GM21367 (cell line): ENCODE results near the gene ARHGAP5.
A peak's percentile ranks its signal among the peaks of the same experiment; 100 is the strongest.

Source experiments
- ATAC-seq: cut with Tn5 transposase; IDR thresholded peaks from one replicate; pipeline ENCODE4 v1.9.1; 2021; ENCODE audit not compliant: unreplicated experiment

ARHGAP5 gene

GRCh38 chr14:32077081-32078022, at the start of gene ARHGAP5:
Gene ARHGAP5, plus strand, starts transcription at chr14:32077304. Its CDS starts 13,366 bp downstream, at chr14:32090670.
- peak; percentile 32 for ATAC-seq

DNA sequence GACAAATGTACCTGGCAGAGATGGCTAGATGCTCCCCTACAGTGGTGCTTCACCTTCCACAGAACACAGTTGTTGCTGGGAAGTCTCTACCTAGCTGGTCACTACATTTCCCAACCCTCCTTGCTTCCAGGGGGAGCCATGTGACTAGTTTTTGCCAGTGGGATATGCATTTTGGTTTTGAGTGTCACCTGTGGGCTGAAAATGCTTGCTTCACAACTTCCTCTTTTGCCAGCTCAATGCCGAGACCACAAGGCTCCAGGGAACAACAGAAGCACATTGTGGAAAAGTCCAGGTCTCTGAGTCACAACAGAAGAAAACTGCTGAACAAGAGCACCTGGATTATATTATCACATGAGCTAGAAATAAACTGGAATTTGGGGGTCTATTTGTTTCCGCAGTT, 48.5 kb upstream of the ARHGAP5 start:
- ATAC-seq, result no peak

DNA sequence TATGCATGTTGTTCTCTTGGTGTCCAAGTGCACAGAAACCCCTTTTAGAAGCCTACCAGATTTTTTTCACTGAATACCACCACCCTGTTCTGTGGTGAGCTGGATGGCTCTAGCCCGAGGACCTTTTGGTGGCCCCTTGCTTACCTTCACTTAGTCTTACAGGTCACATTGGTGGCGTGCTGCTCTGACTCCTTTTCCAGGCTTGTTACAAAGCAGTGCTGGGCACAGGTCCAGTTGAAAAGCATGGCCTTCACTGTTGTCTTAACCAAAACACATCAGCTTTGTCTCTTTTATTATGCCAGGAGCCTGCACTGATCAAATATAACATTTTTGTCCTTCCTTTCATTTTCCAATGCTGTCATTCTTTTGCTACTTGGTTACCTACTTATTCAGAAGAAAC, 43.6 kb upstream of the ARHGAP5 start:
- no peak for ATAC-seq

DNA sequence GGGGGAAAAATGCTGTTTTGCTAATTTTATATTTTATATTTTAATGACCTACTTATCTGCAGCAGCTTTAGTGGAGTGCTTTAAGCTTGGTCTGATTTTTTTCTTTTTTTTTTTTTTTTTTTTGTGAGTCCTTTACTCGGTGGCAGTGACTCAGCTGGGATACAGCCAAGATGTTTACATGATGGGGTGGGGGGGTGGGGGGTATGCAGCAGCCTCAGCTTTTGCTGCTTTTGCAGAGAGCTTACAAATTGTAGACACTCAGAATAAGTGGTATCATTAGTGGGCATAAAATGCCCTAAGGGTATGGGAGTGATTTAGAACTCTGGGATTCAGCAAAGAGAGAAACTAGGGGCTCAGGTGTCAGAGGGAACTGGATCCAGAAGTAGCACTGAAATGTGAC, 38.2 kb upstream of the ARHGAP5 start:
- ATAC-seq, result no peak

DNA sequence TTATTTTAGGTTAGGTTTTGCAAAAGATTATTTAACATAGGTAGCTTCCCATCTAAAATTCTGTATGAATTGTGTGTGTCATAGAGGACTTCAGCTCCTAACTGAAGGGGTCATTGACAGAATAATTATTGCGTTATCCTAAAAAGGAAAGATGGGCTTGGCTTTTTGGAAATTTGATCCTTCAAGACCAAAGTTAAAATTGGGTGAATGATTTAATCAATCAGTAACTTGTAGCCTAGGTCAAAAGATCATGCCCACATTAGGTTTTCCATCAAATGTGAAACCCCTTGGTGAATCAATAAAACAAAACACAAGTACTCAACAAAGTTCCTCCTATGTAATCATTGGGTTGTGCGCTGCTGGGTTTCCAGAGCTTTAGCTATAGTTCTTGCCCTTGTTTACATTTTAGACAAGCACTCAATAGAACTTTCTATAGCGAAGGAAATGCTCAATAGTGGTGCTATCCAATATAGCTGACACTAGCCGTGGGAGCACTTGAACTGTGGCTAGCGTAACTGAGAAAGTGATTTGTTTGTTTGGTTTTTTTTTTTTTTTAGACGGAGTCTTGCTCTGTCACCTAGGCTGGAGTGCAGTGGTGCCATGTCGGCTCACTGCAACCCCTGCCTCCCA, 37.6 kb upstream of the ARHGAP5 start:
- no peak for ATAC-seq

DNA sequence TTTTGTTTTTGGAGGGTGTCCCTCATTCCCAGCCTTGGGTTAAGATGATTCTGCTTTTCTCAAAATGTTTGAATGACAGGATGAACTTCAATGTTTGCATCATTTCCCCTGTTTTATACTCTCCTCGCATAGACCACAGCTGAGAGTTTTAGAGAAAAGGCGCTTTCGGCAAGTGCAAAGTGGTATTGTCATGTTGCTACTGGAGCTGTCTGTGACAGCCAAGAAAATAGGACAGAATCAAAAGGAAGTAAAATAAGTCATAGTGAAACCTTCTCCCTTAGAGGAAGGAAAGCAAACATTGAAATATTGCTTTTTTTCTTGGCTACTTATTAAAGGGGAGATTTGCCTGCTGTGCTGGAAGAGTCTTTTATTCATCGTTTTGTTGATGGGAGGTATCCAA, 33.5 kb upstream of the ARHGAP5 start:
- ATAC-seq, result no peak

- ATAC-seq, result no peak
Observed at GRCh38 chr14:32044454-32044853, 32.6 kb upstream of the ARHGAP5 start.

DNA sequence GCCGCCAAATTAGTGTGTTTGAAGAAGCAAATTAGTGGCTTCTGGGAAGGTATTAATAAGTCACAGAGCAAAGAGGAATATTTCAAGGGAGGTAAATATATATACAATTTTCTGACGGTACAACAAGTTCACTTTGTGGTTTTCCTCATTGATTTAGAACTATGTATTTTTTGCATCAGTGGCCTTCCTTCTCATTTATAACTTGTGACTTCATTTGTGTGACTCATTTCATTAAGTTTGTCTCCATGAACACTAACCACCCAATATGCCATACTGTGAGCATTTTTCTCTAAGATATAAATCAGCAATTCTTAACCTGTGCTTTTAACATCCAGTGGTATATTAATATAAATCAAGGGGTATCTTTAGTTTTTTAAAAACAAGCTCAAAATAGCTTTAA, 29.3 kb upstream of the ARHGAP5 start:
- no peak for ATAC-seq

DNA sequence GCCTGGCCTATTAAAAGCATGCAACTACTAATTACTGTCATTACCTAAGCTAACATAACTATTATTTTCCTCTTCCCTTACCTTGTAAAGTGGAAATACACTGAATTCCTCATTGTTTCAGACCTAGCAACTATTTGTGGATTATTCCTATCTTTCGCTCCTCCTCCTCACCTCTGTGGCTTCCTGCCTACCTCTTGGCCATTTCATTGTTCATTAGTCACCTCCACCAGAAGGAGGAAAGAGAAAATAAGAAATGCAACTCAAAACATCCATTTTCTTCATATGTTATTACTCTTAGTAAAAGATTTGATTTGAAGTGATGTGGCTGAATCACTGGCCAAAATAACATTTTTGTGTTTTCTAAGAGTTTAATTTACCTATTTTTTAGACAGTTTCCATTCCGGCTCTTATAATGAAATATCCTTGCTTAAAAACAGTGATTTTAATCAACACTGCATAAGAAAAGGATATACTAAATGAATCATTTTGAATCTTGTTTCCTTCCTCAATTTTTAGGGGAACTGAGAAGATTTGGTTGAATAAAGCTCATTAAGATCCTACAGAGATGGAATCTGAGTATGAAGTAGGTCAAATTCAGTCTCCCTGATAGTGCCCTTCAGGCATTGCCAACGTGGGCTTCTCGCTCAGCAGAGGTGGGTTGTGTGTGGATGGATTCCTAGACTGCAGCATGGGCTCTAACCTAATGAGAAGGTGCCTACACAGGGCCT, 27.6 kb upstream of the ARHGAP5 start:
- no peak for ATAC-seq

- no peak for ATAC-seq
Observed at GRCh38 chr14:32050878-32051277, 26.2 kb upstream of the ARHGAP5 start.

- ATAC-seq, result no peak
Observed at GRCh38 chr14:32054536-32054935, 22.6 kb upstream of the ARHGAP5 start.

DNA sequence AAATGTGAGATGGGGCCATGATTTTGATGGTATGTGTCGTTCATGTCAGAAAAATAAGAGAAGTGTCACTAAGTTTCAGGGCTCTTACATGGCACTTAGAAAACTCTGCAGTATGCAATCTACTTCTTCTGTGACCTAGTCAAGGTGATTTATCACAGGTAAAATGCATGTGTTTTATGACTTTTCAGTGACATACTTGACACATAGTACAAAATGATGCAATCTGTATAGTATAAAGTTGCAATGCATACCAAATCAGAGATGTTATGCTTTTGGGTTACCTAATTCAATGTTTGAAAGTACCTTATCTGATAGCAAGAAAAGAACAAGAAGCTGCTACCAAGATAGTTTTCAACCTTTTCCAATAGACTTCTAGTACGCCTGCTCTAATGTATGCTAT, 21.9 kb upstream of the ARHGAP5 start:
- ATAC-seq, result no peak

DNA sequence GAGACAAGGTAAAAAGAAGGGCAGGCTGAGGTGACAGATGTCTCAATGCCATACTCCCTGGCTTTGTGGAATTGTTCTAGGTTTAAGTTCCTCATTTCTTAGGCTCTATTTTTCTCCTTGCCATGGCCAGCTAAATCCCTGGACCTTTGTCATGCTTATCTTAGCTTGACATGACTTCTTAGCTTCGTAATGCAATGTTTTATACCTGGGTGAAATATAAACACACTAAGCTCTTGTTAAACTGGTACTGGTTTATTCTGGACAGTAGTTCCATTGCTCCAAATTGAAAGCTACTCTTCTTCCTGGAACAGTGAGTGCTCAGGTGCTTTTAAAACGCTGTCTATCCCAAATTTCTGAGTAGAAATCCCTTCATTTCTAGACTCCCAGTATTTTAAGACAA, 17.4 kb upstream of the ARHGAP5 start:
- ATAC-seq, result no peak

DNA sequence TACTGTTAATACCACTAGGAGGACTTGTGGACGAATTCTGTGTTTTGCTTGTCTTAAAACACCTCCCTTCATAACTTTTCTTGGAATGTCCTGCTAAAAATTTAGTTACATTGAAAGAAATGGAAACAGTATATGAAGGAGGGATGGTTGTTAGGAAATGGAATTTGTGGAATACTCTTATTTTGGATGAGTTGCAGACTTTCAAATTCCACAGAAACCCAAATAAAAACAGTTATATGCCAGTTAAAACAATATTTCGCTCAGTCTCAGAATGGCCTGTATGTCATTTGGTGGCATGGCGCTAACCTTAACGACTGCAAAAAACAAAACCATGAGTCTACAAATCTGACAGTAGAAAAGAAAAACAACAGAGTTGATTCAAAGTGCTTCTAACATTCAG, 12.2 kb upstream of the ARHGAP5 start:
- ATAC-seq, result no peak

- ATAC-seq, result no peak
Observed at GRCh38 chr14:32068708-32069107, 8.4 kb upstream of the ARHGAP5 start.

DNA sequence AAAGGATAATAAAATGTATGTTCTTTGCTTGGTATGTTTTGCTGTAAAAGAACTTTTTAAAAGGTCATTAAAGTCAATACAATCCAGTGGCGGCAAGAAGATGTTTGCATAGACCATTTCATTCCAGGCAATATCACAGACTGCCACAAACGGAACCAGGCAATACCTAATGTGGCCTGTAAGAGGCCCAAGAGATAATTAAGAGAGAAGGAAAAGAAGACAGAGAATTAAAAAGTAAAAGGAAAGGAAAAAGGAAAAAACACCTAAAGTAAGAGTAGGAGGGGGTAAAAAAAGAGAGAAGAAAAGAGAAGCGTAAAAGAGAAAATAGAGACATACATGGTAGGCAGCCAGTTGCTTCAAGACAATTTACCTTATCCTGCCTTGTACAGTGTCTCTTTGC, 6.8 kb upstream of the ARHGAP5 start:
- no peak for ATAC-seq

DNA sequence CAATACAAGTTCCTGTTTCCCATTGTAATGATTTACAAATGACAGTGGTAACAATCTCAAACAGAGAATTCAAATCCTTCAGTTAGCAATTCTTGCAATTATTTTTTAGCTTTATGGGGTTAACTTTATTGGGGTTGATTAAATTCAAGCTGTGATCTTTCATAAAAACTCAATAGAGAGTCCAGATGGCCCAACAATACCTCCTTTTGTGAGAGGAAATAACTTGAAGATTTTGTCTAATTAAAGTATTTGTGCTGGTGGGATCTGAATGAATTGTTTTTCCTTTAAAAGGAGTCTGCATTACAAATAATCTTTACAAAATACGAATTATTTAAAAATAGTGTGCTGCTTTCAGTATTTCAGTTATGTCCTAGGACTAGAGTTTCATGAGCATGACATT, 4.4 kb upstream of the ARHGAP5 start:
- no peak for ATAC-seq

DNA sequence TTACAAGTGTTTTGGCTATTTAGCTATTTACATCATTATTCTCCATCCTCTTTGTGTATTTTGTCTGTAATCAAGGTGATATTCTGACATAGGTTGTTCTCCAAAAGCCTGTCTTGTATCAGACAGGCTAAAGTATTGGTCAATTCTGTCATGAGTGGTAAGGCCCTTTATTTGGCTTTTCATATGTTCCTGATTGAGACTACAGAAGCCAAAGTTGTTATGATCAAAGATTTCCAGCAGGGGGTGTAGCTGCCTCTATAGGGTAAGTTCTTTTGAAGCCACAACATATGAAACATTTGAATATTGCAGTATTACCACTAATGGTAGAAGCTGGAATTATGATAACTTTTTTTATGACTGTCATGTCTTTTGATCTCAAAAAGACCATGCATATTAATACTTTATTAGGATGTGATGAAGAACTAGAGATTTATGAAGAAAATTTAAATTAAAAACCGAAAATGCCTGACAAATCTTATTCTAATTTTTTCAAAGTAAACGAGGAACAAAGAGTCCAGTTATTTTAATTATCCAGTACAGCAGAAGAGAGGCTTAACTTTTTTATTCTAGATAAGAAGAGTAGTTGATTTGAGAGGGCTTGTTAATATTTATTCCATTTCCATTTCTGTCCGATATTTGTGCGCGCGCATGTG, 3.4 kb upstream of the ARHGAP5 start:
- no peak for ATAC-seq

- ATAC-seq, result no peak
Observed at GRCh38 chr14:32074887-32075572, 2.1 kb upstream of the ARHGAP5 start.

- ATAC-seq, result peak; percentile 20
Observed at GRCh38 chr14:32075672-32076277, 1.3 kb upstream of the ARHGAP5 start.
